GM23338 (cell line): Measurements from ENCODE around the gene MBD5. TPM values are rescaled to one million over a fixed set of nuclear protein-coding genes. Genes with fewer than 3 reads are reported as not detected.
A peak's percentile ranks its signal among the peaks of the same experiment; 100 is the strongest.

ENCODE experiments used
- ATAC-seq: fragments of 200-7000 bp; cut with Tn5 transposase; 3 replicates; pipeline ENCODE4 v1.9.1; 2020
- DNase-seq: peaks from one replicate; pipeline ENCODE4 v3.0.0-alpha.2; 2015; ENCODE audit warnings: low spot score
- H2AFZ ChIP-seq: fragments of 200-600 bp; sonication (generic); 2 replicates; pipeline ENCODE4 v1.8.0; 2016; ENCODE audit warnings: antibody characterized with exemption, mild to moderate bottlenecking, moderate library complexity
- H3F3A ChIP-seq: fragments of 200-600 bp; sonication (generic); replicated peaks from 2 replicates; pipeline ENCODE4 v1.8.0; 2017; ENCODE audit warnings: antibody characterized with exemption, mixed run types, low read depth
- H3K27ac ChIP-seq: fragments of 200-600 bp; sonication (generic); 2 replicates; pipeline ENCODE4 v1.6.1; 2016; ENCODE audit warnings: low read depth
- H3K27me3 ChIP-seq: fragments of 200-600 bp; sonication (generic); 2 replicates; pipeline ENCODE4 v1.8.0; 2016; ENCODE audit warnings: mild to moderate bottlenecking, mixed run types, moderate library complexity; ENCODE audit not compliant: insufficient read depth
- H3K36me3 ChIP-seq: fragments of 200-600 bp; sonication (generic); 2 replicates; pipeline ENCODE4 v1.8.0; 2016; ENCODE audit warnings: mild to moderate bottlenecking; ENCODE audit not compliant: insufficient read depth
- H3K4me1 ChIP-seq: fragments of 200-600 bp; sonication (generic); 2 replicates; pipeline ENCODE4 v1.8.0; 2016; ENCODE audit warnings: mild to moderate bottlenecking, moderate library complexity; ENCODE audit not compliant: insufficient read depth
- H3K4me2 ChIP-seq: fragments of 200-600 bp; sonication (generic); 2 replicates; pipeline ENCODE4 v1.7.1; 2017; ENCODE audit warnings: mixed run types
- H3K4me3 ChIP-seq: fragments of 200-600 bp; sonication (generic); 2 replicates; pipeline ENCODE4 v1.6.1; 2016; ENCODE audit warnings: mixed run types
- H3K79me2 ChIP-seq: fragments of 200-600 bp; sonication (generic); replicated peaks from 2 replicates; pipeline ENCODE4 v1.8.0; 2017; ENCODE audit warnings: mild to moderate bottlenecking; ENCODE audit not compliant: insufficient read depth
- H3K9me2 ChIP-seq: fragments of 200-600 bp; sonication (generic); 2 replicates; pipeline ENCODE4 v1.8.0; 2017; ENCODE audit not compliant: insufficient read depth
- H4K20me1 ChIP-seq: fragments of 200-600 bp; sonication (generic); replicated peaks from 2 replicates; pipeline ENCODE4 v1.8.0; 2017; ENCODE audit warnings: mild to moderate bottlenecking; ENCODE audit not compliant: insufficient read depth
- H3K27ac Mint-ChIP-seq: 2 replicates; pipeline ENCODE4 v1.8.0; 2020; ENCODE audit warnings: inconsistent platforms, mild to moderate bottlenecking, moderate library complexity, mixed read lengths
- H3K27me3 Mint-ChIP-seq: 3 replicates; pipeline ENCODE4 v1.8.0; 2022; ENCODE audit warnings: low read depth, mild to moderate bottlenecking, moderate library complexity, mixed read lengths, inconsistent platforms; ENCODE audit not compliant: insufficient read depth, poor library complexity
- H3K36me3 Mint-ChIP-seq: 3 replicates; pipeline ENCODE4 v1.8.0; 2021; ENCODE audit warnings: low read depth, mild to moderate bottlenecking, inconsistent platforms, moderate library complexity, mixed read lengths
- H3K4me1 Mint-ChIP-seq: 3 replicates; pipeline ENCODE4 v1.8.0; 2020; ENCODE audit warnings: mild to moderate bottlenecking, inconsistent platforms, mixed read lengths
- H3K4me3 Mint-ChIP-seq: 3 replicates; pipeline ENCODE4 v1.8.0; 2021; ENCODE audit warnings: moderate library complexity, mild to moderate bottlenecking, inconsistent platforms, mixed read lengths
- H3K9me3 Mint-ChIP-seq: 3 replicates; pipeline ENCODE4 v1.8.0; 2020; ENCODE audit warnings: moderate library complexity, mild to moderate bottlenecking, inconsistent platforms, mixed read lengths
- EZH2phosphoT487 ChIP-seq: fragments of 200-600 bp; sonication (generic); IDR thresholded peaks from one replicate; pipeline ENCODE4 v1.8.1; 2018; ENCODE audit warnings: antibody characterized with exemption; ENCODE audit not compliant: unreplicated experiment
- JUNB ChIP-seq: IDR thresholded peaks from one replicate; pipeline ENCODE4 v1.6.1; 2016; ENCODE audit warnings: antibody characterized with exemption; ENCODE audit not compliant: unreplicated experiment
- NANOG ChIP-seq: IDR thresholded peaks from 2 replicates; pipeline ENCODE4 v1.6.1; 2016; ENCODE audit warnings: antibody characterized with exemption, borderline replicate concordance
- POLR2AphosphoS5 ChIP-seq: IDR thresholded peaks from 2 replicates; pipeline ENCODE4 v1.6.1; 2016; ENCODE audit warnings: antibody characterized with exemption, low read depth
- STAT1 ChIP-seq: IDR thresholded peaks from one replicate; pipeline ENCODE4 v1.6.1; 2016; ENCODE audit warnings: antibody characterized with exemption; ENCODE audit not compliant: unreplicated experiment
- ZNF114 ChIP-seq: fragments of 250-450 bp; sonication (Bioruptor Pico); IDR thresholded peaks from 2 replicates; pipeline ENCODE4 v1.5.0; 2020; ENCODE audit warnings: mild to moderate bottlenecking, moderate library complexity
- ZNF331 ChIP-seq: fragments of 250-450 bp; sonication (Bioruptor Pico); IDR thresholded peaks from 2 replicates; pipeline ENCODE4 v1.5.0; 2020; ENCODE audit warnings: low read depth, mild to moderate bottlenecking, moderate library complexity
- polyA plus RNA-seq: library from polyadenylated mRNA; unstranded; fragments of >200 nt; fragmentation: Nextera tagmentation; extraction: Ambion mirVana; gene quantifications from 2 replicates; pipeline ENCODE4 v1.2.1, GENCODE V29; 2016
- total RNA-seq: library from RNA; depleted of rRNA; stranded (reverse); fragments of >200 nt; shearing (Covaris generic); gene quantifications from 2 replicates; pipeline ENCODE4 v1.2.3, GENCODE V29; 2014
- TF ChIP-seq, protein P1 (sequence below): fragments of 250-450 bp; sonication (Bioruptor Pico); IDR thresholded peaks from 2 replicates; pipeline ENCODE4 v1.5.0; 2020; ENCODE audit warnings: mild to moderate bottlenecking, moderate library complexity
- TF ChIP-seq, protein P2 (sequence below): IDR thresholded peaks from 2 replicates; pipeline ENCODE4 v1.6.1; 2016; ENCODE audit warnings: antibody characterized with exemption

MBD5 gene
- total and polyA plus RNA-seq, 2 experiments from 2014 or later: 16.2 to 23.1 TPM

DNA sequence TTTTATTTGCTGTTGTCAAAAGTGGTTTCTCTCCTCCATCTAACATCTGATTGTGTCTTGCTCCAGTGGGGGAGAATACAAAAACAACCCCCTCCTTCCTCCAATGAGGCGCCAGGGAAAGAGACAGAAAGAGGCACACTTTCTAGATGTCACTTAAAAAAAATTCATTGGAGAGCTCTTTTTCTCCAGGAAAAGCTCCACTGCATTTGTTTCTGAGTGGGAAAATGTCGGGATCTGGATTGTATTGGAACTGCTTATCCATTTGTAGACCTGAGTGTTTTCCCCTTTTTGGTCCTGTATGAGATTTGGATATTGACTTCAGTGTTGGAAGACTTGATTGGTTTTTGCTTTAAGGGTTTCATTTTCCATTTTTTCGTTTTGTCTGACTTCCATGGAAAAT lies 995 bp downstream of the MBD5 start (continued):
- TF ChIP-seq, protein P1, sequence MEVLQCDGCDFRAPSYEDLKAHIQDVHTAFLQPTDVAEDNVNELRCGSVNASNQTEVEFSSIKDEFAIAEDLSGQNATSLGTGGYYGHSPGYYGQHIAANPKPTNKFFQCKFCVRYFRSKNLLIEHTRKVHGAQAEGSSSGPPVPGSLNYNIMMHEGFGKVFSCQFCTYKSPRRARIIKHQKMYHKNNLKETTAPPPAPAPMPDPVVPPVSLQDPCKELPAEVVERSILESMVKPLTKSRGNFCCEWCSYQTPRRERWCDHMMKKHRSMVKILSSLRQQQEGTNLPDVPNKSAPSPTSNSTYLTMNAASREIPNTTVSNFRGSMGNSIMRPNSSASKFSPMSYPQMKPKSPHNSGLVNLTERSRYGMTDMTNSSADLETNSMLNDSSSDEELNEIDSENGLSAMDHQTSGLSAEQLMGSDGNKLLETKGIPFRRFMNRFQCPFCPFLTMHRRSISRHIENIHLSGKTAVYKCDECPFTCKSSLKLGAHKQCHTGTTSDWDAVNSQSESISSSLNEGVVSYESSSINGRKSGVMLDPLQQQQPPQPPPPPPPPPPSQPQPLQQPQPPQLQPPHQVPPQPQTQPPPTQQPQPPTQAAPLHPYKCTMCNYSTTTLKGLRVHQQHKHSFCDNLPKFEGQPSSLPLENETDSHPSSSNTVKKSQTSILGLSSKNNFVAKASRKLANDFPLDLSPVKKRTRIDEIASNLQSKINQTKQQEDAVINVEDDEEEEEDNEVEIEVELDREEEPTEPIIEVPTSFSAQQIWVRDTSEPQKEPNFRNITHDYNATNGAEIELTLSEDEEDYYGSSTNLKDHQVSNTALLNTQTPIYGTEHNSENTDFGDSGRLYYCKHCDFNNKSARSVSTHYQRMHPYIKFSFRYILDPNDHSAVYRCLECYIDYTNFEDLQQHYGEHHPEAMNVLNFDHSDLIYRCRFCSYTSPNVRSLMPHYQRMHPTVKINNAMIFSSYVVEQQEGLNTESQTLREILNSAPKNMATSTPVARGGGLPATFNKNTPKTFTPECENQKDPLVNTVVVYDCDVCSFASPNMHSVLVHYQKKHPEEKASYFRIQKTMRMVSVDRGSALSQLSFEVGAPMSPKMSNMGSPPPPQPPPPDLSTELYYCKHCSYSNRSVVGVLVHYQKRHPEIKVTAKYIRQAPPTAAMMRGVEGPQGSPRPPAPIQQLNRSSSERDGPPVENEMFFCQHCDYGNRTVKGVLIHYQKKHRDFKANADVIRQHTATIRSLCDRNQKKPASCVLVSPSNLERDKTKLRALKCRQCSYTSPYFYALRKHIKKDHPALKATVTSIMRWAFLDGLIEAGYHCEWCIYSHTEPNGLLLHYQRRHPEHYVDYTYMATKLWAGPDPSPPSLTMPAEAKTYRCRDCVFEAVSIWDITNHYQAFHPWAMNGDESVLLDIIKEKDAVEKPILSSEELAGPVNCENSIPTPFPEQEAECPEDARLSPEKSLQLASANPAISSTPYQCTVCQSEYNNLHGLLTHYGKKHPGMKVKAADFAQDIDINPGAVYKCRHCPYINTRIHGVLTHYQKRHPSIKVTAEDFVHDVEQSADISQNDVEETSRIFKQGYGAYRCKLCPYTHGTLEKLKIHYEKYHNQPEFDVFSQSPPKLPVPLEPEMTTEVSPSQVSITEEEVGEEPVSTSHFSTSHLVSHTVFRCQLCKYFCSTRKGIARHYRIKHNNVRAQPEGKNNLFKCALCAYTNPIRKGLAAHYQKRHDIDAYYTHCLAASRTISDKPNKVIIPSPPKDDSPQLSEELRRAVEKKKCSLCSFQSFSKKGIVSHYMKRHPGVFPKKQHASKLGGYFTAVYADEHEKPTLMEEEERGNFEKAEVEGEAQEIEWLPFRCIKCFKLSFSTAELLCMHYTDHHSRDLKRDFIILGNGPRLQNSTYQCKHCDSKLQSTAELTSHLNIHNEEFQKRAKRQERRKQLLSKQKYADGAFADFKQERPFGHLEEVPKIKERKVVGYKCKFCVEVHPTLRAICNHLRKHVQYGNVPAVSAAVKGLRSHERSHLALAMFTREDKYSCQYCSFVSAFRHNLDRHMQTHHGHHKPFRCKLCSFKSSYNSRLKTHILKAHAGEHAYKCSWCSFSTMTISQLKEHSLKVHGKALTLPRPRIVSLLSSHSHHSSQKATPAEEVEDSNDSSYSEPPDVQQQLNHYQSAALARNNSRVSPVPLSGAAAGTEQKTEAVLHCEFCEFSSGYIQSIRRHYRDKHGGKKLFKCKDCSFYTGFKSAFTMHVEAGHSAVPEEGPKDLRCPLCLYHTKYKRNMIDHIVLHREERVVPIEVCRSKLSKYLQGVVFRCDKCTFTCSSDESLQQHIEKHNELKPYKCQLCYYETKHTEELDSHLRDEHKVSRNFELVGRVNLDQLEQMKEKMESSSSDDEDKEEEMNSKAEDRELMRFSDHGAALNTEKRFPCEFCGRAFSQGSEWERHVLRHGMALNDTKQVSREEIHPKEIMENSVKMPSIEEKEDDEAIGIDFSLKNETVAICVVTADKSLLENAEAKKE: no peak
- TF ChIP-seq, protein P2, sequence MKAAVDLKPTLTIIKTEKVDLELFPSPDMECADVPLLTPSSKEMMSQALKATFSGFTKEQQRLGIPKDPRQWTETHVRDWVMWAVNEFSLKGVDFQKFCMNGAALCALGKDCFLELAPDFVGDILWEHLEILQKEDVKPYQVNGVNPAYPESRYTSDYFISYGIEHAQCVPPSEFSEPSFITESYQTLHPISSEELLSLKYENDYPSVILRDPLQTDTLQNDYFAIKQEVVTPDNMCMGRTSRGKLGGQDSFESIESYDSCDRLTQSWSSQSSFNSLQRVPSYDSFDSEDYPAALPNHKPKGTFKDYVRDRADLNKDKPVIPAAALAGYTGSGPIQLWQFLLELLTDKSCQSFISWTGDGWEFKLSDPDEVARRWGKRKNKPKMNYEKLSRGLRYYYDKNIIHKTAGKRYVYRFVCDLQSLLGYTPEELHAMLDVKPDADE: no peak
- TF ChIP-seq EZH2phosphoT487 (no peak), JUNB (no peak)

GRCh38 chr2:148022351-148022750 lies 1.5 kb downstream of the MBD5 start:
- Histone ChIP-seq H3K36me3 (no peaks in the 10 kb centered on the region), H3F3A (no peaks in the 10 kb centered on the region; the same call in 1 of the 2 replicates), H3K27me3 (no peaks in the 10 kb centered on the region), H3K4me3 (peak overlapping the region; percentile 86), H3K4me2 (peak overlapping the region; percentile 81), H3K4me1 (peaks cover 26% of the 10 kb centered on the region), H3K27ac (no peak overlapping the region), H3K9me2 (no peaks in the 10 kb centered on the region), H3K79me2 (peaks cover 89% of the 10 kb centered on the region), H4K20me1 (peaks cover 6% of the 10 kb centered on the region; the same call in 1 of the 2 replicates), H2AFZ (no peak overlapping the region)
- peaks cover 15% of the 10 kb centered on the region for H3K4me1 Mint-ChIP-seq
- H3K36me3 Mint-ChIP-seq: no peaks in the 10 kb centered on the region
- peaks cover 4% of the 10 kb centered on the region for H3K27me3 Mint-ChIP-seq
- H3K4me3 Mint-ChIP-seq: peak overlapping the region; percentile 99
- no peaks in the 10 kb centered on the region for H3K9me3 Mint-ChIP-seq
- no peak overlapping the region for H3K27ac Mint-ChIP-seq
- ATAC-seq (no peak), DNase-seq (no peak)
- TF ChIP-seq ZNF114 (CRISPR knock-in tag) (no peak), JUNB (no peak), NANOG (no peak), STAT1 (no peak), POLR2AphosphoS5 (no peak), ZNF331 (no peak)
- TF ChIP-seq, protein P1: no peak
